NCI-H510A (cell line): Measurements from ENCODE around the gene CHST11.

ENCODE experiments used
- DNase-seq: peaks from one replicate; lab custom pipeline; 2025; lab: John Stamatoyannopoulos, UW

CHST11 gene

DNA sequence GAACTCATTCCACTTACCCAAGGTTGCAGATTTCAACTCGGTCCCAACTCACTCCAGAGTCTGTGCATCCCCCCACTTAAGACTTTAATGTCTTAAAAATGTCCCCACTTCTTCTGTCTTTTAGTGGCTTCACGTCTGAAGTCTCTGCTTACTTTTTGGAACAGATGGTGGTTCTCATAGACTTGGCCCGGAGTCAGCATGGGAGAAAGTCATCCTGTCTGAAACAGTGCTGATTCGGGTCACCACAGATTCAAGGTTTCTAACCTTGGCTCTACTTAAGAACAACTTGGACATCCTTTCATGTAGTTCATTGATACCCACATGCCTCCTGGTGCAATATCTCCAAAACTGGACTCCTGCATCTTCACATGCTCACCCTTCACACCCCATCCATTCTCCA lies 26.0 kb downstream of the CHST11 start:
- no peak for DNase-seq

DNA sequence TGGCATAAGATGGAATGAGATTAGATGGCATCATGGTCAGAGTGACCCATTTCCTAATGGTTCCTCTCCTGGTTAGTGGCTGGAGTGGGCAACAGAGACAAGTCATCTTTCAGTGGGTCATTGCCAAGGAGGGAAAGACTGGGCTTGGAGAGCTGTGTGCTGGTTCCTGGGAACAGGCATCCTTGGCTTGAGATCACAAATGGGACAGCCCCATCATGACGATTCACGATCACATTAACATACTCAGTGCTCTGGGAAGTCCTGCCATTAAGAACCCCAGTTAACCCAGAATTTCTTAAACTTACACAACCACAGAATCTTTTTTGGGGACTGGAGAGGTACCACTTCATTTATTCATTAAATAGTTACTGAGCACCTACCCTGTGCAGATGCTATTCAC lies 27.3 kb downstream of the CHST11 start:
- no peak for DNase-seq

DNA sequence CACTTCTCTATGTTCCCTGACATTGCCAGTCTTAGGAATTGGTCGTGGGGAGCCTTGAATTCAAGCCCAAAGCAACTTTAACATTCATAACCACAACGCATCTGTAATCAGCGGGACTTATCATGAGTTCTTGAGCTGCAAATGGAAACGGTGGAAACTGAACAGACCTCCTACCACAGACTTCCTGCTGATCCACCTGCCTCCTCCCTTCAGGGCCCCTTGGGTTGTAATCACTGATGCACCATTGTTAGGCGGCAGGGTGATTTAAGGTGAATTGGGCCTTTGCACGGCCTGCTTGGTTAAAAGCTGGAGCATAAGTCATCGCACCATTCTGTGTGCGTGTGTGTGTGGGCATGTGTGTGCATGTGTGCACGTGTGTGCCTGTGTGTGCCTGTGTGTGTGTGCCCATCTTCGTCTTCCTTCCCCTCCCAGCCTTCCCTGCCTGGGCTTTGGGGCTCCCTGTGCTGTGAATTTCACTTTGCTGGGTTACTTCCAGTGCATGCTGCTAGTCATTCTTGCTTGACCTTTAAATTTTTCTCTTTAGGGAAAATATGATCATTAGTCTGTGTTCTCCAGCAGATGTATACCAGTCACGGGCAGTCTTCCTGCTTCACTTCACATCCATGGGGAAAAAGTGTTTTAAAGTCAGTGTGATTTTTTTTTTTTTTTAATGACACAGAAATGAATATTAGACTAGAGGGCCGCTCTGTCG lies 29.1 kb downstream of the CHST11 start:
- no peak for DNase-seq

GRCh38 chr12:104486363-104486750 lies 29.6 kb downstream of the CHST11 start:
- DNase-seq = no peak

DNA sequence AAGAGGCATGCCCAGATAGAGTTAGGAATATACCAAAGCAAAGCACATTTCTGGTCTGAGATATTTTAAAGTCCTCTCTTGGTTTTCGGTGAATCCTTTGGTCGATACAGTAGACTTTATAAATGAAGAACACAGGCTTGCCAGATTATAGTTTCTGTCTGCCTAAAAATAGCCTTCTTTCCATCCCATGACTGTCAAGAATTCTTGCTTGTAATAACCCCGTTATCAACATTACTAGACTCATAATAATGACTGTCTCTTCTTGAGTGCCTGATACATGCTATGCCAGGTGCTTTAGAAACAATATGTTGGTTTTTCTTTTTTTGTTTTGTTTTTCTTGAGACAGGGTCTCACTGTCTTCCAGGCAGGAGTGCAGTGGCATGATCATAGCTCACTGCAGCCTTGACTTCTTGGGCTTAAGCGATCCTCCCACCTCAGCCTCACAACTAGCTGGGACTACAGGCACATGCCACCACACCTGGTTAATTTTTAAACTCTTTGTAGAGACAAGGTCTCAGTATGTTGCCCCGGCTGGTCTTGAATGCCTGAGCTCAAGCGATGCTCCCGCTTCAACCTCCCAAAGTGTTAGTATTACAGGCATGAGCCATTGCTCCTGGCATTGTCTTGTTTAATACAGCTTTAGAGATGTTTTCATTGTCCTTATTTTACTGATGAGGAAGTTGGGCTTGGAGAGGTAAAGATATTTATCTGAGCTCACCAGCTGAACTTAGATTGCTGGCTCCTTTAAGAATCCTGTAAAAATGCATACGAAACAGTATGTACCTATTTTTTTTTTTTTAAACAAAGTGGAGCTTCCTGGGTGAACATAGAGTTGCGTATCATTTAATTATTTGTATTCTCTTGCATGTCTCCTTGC lies 30.4 kb downstream of the CHST11 start:
- DNase-seq = no peak

GRCh38 chr12:104488374-104488773 lies 31.6 kb downstream of the CHST11 start:
- DNase-seq = no peak

- no peak for DNase-seq
These were observed 33.4 kb downstream of the CHST11 start for GRCh38 chr12:104490186-104490585.

- peak; percentile 54 for DNase-seq
These were observed 34.1 kb downstream of the CHST11 start for GRCh38 chr12:104490850-104491249.

- DNase-seq = no peak
These were observed 36.7 kb downstream of the CHST11 start for GRCh38 chr12:104493496-104493895.

DNA sequence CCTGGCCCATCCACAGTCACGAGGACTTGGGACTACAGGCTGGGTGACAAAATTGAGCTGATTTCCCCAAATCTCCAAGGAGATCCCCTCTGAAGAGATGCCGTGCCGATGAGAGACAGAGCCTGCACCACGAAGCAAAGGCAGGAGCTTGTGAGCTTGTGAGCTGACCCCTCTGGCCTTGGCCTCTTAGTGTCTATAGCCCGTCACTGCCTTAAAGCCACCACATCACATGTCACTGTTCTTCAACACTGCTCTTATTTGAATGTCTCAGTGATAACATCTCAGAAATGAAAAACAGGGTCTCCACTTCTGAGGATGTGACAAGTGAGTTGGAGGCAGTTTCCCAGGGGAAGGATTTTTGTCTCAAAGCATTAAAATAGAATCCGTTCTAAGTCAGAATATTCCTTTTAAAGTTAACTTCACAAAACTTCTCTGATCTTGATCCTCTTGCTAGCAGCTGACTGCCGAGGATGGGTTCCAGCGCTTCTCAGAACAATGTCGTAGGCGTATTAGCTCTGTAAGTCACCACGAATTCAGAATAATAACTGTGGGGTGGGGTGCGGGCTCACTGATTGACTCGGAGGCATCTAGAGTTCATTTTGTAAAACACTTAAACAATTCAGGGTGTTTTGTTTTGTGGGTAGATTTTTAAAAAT lies 37.5 kb downstream of the CHST11 start:
- no peak for DNase-seq

- no peak for DNase-seq
These were observed 38.0 kb downstream of the CHST11 start for GRCh38 chr12:104494793-104495158.

DNA sequence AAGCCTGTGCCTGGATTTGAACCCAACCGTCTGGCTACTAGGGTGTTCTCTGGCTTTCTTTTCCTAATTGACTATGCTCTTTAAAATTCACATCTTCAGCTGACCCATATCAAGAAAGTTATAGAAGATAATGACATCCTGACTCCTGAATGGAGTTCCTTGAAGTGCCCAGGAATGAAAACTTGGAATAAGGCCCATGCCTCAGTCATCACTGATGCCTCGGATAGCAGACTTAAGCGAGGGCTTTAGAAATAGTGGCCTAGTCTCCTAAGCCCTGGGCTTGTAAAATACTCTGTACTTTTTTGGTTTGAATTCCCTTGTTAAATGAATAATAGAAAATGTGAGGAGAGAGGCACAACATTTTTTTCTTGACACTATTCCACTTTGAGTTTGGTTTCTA lies 39.0 kb downstream of the CHST11 start:
- DNase-seq = no peak

GRCh38 chr12:104496336-104496735 lies 39.6 kb downstream of the CHST11 start:
- no peak for DNase-seq

GRCh38 chr12:104498211-104498801 lies 41.6 kb downstream of the CHST11 start:
- no peak for DNase-seq

GRCh38 chr12:104499668-104500332 lies 43.1 kb downstream of the CHST11 start:
- no peak for DNase-seq

DNA sequence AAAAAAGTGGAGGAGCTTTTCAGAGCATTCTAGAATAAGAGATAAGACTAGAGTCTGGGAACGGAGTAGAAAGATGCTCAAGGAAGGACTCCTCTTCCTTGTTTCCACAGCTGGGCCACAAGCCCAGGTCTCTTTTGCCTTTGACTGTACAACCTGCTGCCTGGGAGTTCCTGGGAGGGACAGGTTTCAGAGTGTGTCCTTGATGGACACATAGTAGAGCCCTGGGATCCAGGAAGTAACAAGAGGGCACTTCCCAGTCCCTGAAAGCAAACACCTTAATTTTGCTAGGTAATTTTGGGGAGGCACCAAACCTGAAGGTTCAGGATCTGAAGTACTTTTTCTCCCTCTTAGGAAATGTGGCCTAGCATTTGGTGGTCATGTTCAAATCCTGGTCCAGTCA lies 44.4 kb downstream of the CHST11 start:
- DNase-seq = no peak

DNA sequence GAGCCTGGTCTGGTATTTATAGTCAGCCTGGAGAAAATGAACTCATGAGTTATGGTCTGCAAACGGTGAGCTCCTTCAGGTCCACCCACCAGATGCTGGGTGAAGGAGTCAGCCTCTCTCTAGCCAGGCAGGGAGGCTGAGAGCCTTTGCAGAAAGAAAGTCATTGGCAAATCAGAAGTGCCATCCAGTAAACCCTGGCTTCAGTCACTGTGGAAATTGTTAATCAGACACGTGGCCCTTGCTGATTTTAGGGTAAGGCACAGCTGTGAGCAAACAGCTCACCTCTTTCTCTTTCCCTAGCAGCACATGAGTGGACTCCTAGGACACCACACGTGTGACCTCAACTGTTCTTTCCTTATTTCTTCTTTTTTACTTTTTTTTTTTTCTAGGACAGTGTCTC lies 44.9 kb downstream of the CHST11 start:
- no peak for DNase-seq

- DNase-seq = no peak
These were observed 45.5 kb downstream of the CHST11 start for GRCh38 chr12:104502217-104502616.

DNA sequence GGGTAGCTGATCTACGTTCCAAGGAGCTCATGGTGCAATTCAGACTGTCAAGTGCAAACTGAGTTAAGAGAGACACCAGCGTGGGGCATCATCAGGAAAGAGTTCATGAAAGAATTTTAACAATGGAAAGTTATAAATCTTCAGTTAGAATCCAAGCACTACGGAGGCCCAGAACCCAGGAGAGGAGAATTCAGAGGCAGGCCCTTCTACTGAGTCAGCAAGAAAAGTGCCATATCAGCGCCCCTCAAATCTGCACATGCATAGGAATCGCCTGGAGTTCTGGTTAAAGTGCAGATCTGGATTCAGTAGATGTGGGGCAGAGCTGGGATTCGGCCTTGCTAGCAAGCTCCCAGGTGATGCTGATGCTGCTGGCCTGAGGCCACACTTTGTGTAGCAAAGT lies 45.9 kb downstream of the CHST11 start:
- DNase-seq = no peak

DNA sequence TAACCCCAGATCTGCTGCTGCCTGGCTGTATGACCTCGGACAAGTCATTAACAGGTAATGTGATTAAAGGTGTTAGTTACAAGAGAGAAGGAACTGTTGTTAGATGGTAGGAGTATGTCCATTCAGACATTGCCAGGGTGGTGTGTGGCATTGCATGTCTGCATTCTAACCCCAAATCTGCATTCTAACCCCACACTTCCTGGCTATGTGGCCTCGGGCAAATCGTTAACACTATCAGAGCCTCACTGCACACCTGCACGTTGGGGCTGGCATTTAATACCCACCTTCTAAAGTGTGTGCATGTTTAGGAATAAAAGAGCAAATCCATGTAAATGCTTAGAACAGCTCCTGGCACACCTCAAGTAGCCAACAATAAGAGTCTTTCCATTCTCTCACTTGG lies 46.4 kb downstream of the CHST11 start:
- no peak for DNase-seq

GRCh38 chr12:104504146-104504545 lies 47.4 kb downstream of the CHST11 start:
- no peak for DNase-seq
